A172 (cell line): Measurements from ENCODE around the gene TECPR2. TPM values are rescaled to one million over a fixed set of nuclear protein-coding genes. Genes with fewer than 3 reads are reported as not detected.
A peak's percentile ranks its signal among the peaks of the same experiment; 100 is the strongest.

Experiments
- DNase-seq: peaks from one replicate; pipeline ENCODE4 v3.0.0-alpha.2; 2015; ENCODE audit warnings: low spot score
- total RNA-seq: library from RNA; depleted of rRNA; stranded (reverse); fragments of >200 nt; shearing (Covaris generic); gene quantifications from 2 replicates; pipeline ENCODE4 v1.2.3, GENCODE V29; 2014

Gene TECPR2
- total RNA-seq, 1 experiment from 2014 or later: 2.4 TPM

GRCh38 chr14:102424520-102424919 lies 61.8 kb downstream of the TECPR2 start:
- DNase-seq: no peak

DNA sequence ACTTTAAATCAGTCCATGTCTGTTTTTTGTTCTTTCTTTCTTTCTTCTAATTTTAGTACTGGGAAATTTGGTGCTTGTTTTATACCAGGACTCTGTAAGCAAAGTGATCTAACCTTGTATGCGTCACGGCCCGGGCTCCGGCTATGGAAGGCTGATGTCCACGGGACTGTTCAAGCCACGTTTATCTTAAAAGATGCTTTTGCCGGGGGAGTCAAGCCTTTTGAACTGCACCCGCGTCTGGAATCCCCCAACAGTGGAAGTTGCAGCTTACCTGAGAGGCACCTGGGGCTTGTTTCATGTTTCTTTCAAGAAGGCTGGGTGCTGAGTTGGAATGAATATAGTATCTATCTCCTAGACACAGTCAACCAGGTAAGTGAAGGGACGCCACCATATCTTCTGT lies 62.2 kb downstream of the TECPR2 start:
- DNase-seq: no peak

DNA sequence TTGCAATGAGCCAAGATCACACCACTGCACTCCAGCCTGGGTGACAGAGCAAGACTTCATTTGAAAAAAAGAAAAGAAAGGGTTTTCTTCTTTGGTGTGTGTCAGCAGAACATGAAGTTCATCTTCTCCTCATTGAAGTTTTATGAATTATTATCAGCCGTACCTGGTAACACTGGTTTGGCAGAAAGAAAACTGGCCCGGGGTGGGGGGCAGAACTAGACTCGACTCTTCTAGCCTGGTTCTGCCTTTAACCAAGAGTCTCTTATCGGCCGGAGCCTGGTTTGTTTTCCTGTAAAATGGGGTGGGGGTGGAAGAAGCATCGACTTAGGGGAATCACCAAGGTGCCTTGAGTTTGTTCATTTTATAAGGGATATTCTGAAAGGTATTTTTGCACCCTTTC lies 64.1 kb downstream of the TECPR2 start:
- no peak for DNase-seq

DNA sequence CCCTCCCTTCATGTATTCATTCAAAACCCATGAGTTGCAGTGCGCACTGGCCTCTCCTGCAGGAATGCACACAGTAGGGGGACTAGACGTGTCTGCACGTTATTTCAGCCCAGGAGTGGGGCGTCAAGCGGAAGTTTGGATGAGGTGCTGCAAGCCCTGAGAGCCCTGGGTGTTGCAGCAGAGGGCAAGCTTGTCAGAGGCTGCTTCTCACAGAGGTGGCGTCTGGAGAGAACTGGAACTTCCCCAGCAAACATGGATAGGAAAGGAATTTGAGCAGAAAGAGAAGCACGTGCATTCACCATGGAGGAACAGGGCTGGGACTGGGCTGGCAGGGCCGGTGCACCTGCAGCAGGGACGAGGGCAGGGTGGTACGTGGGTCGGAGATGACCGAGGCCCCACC lies 64.9 kb downstream of the TECPR2 start:
- DNase-seq: no peak

DNA sequence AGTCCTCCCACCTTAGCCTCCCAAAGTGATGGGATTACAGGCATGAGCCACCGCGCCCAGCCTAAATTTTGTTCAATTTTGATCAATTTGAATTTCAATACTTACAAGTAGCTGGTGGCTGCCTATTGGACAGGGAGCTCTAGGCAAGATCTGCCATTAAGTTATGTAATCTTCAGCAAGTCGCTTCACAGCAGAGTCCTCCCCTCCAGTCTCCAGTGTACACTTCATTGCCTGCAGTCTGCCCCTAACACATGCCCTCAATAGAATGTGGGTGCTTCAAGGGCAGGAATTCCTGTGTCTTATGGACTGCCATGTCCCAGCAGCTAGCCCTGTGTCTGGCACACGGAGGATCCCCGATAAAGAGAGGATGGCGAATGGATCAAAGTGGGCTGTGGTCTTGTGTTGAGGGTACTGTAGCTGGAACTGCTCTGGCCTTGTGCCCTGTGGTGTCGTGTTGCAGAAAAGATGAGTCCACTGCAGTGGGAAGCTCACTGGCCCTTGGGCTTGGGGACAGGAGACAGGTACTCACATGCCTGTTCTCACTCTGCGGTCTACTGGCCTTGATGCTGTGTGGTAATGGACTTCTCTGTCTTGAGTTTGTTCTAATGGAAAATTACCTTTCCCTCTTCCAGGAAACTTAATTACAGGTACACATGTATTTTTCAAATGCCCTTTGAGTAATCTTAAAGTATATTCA lies 67.6 kb downstream of the TECPR2 start:
- no peak for DNase-seq

GRCh38 chr14:102431751-102432150 lies 69.0 kb downstream of the TECPR2 start:
- no peak for DNase-seq

- no peak for DNase-seq
Measured at GRCh38 chr14:102434647-102435175, 72.0 kb downstream of the TECPR2 start.

DNA sequence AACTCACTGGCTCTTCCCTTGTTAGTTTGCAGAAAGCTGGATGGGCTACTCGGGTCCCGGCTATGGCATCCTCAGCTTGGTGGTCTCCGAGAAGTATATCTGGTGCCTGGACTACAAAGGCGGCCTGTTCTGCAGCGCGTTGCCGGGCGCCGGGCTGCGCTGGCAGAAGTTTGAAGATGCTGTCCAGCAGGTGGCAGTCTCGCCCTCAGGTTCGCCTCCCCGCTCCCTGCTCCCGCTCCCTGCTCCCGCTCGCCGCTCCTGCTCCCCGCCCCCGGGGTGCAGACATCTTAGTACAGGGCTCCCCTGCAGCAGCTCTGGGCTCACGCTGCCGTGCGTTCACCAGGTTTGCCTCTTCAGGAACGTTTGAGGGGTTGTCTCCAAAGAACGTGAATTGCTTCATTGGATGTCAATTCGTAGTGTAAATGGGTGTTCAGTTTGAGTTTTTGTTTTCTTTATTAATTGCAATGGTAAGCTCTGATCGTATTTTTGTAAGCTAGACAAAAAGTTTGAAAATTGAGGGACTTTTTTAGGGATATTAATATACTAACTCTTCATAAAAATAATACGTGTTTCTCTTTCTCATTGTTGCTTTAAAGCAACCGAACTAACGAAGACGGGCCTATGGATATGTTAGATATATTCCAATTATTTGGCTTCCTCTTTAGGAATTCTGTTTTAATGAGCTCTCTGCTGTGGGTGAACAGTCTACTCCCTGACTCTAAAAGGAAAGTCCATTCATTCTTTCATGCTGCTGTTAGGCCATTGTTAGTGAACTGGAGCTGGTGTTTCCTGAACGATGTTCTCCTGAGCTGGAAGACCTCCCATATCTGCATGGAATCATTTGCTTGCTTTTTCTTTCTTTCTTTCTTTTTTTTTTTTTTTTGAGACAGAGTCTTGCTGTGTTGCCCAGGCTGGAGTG lies 75.5 kb downstream of the TECPR2 start:
- peak; percentile 54 for DNase-seq

- DNase-seq: no peak
Measured at GRCh38 chr14:102439556-102439955, 76.8 kb downstream of the TECPR2 start.

DNA sequence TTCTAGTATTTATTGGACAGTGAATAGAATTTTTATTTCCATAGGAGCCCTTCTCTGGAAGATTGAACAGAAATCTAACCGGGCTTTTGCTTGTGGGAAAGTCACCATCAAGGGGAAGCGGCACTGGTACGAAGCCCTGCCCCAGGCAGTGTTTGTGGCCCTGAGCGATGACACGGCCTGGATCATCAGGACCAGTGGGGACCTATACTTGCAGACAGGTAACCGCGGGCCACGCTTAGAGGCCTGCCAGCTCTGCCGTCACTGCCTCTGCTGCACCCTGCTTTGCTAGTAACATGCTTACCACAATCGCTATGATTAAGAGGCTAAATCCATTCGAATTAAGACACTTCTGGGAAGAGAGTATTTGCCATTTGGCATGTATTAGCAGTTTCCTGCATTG lies 77.7 kb downstream of the TECPR2 start:
- DNase-seq: no peak

DNA sequence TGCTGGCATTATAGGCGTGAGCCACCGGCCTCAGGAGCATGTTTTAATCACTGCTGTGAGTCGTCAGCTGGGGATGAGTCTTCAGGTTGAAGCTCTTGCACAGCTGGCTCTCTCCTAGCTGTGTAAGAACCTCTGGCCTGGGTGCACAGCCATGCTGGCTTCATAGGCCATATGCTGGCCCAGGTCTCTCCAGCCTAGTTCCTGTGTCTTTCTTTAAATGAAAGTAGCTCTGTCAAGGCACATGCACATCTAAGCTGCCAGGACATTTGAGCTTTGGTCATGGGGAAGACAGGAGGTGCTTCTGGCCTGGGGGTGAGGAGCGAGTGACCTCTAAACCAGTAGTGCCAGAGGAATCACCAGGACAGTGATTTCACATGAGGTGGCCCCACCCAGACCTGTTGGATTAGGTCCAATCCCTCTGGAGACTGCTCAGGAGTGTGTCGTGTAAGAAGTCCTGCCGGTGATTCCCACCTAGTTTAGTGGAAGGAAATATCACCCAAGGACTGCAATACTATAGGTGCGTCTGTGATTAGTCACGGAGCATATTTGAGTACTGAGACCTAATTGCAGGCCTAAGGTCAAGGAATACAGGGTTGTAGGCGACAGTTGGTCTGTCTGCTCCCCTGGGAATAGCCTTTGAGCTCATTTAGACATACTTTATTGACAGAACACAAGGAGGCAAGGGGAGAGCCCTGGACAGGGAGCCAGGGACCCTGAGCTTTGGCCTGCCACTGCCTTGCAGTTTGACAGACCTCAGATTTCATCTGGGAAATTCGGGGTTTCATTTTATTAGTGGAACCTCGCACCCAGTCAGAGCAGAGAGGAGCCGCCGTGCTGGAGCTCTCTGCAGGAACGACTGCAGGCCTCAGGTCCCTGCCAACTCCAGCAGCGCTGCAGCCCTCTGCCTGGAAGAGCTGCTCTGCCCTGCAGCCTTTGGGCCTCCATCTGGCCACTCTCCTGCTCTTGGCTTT lies 79.8 kb downstream of the TECPR2 start:
- no peak for DNase-seq

GRCh38 chr14:102445066-102445465 lies 82.3 kb downstream of the TECPR2 start:
- no peak for DNase-seq

GRCh38 chr14:102445641-102446040 lies 82.9 kb downstream of the TECPR2 start:
- DNase-seq: no peak

DNA sequence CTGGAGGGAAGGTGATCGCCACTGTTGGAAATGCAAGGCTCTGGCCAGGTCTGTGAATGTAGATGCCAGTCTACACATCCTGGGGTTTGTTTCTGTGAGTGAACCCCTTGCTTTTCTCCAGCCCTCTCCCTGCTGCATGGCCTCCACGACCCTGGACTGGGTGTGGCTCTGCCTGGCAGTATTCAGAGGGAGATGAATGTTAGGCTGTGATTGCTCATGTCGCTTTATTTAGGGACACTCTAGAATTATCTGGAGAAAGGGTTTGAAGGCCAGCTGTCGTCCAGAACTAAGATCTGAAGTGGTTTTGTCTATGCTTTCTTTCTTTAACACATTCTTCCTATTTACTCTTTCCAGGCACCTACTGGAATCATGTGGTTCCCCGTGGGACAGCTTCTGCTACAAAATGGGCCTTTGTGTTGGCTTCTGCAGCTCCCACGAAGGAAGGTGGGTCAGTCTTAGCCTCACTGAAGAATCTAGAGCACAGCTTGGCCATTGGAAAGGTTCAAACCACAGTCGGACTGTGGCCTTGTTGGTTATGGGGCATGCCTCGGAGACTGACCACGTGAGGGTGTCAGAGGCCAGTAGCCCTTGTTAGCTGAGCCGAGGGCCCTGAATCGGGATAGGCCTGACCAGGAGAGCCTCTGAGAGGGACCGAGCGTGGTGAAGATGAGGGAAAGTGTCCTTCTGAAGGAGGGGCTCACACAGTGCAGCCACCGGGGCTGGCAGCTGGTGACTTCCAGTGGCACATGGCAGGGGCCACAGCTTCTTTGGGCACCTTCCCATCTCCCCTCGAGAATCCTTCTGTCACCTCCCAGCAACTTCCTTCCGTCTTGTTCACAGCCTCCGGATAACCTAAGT lies 87.7 kb downstream of the TECPR2 start:
- no peak for DNase-seq

DNA sequence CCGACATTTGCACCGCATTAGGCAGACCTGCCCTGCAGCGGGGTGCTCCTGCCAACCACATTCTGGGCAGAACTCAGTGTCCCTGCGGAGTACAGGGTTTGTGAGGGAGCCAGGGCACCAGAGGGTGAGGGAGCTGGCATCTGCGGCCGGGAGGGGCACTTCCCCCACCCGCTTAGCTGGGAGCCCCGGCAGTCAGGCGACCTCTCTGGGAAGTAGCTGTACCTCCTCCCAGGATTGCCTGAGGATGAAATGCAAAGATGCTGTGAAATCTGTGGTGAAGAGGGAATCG lies 88.3 kb downstream of the TECPR2 start:
- DNase-seq: no peak

- no peak for DNase-seq
Measured at GRCh38 chr14:102452302-102452701, 89.6 kb downstream of the TECPR2 start.

DNA sequence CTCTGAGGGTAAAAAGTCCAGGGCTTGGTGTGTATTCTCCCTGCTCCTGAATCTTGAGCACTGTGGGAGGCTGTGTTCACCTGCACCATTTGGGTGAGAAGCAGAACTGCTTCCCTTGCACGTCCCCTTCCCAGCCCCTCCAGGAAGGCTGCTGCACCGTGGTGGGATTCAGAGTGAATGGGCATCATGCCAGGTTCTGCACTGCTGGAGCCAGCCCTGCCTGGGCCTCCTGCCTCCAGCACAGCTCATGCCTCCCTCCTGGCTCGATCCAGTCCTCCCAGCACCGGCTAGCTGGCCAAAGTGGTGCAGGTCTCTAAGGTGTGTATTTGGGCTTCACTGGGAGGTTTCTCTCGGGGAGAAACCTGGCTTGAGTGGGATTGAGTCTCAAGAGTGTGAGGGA lies 92.0 kb downstream of the TECPR2 start:
- DNase-seq: no peak

DNA sequence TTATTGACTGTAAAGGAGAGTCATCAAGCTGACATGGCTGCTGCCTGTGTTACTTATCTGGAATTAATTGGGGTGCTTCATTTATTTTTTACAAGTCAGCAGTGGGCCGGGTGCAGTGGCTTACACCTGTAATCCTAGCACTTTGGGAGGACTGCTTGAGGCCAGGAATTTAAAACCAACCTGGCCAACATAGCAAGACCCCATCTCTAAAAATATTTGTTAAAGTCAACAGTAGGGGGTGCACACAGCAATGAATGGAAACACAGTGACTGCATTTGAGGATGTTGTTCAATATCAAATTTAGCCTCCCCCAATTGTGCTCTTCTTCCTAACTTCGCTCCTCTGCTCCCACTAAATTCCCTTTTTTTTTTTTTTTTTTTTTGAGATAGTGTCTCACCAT lies 94.8 kb downstream of the TECPR2 start:
- DNase-seq: no peak

DNA sequence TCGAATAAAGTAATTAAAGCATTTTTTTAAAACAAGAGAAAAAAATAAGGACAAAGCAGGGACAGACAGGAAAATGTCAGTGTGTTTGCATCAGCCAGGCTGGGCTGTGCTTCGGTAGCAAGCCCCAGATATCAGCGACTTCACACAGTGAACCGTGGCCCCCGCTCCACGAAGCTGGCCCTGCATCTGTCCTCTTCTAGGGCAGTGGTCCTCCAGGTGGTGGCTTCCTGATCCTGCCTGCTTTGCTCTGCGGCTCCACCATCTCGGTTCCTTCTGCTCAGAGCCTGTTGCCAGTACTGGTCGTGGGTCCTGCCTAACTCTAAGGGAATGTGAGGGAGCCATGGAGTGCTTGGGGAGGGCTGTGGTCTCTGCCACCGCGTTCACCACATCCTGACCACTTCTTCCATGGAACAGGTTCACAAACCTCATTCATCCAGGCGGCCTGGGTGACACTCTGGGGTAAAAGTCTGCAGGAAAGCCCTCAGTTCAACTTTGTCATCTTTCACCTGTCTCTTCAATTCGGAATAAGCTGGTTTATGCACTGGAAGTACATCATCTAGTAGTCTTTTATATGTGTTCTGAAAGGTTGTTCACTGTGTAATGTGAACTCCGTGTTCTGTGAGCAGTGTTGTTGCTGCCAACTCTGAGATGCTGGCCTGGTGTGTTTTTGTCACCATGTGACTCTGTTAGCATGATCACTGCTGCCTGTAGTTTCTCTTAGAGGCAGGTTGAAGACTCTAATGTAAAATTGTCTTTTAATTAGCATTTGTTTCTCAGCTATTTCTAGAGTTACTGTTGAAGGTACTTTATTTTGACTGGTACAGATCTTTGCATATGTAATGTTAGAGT lies 99.0 kb downstream of the TECPR2 start:
- DNase-seq: no peak

DNA sequence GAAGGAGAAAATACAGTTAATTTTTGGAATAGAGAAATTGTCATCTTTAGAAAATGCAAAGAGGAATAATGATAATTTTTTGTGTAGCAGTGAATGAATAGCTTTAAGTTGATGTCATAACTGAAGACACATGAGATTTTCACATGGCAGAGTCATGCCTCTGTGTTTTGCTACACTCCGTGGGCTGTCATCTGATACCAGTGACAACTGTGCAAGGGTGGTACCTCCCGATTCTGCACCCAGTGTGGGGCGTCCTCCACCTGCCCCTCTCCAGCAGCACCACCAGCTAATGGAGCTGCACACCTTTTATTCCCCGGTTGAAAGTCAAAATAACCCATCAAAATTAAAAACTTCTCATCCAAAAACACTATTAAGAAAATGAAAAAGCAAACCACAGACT lies 99.7 kb downstream of the TECPR2 start:
- DNase-seq: no peak
